ENCODE data around the gene CDC14A.
A peak's percentile ranks its signal among the peaks of the same experiment; 100 is the strongest.
"Not testable (repeated sequence)": the region's sequence is repeated elsewhere in the genome, so short reads cannot be mapped to it uniquely, and the experiment has no call there.

The CDC14A gene

DNA sequence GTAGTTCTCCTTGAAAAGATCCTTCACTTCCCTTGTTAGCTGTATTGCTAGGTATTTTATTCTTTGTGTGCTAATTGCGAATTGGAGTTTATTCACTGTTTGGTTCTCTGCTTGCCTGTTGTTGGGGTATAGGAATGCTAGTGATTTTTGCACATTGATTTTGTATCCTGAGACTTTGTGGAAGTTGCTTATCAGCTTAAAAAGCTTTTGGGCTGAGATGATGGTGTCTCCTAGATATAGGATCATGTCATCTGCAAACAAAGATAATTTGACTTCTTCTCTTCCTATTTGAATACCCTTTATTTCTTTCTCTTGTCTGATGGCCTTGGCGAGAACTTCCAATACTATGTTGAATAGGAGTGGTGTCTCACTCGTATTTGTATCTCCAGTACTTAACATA is 55.1 kb downstream of the CDC14A start:
- DNase-seq (ENCODE audit: low read depth), result not testable (repeated sequence)

DNA sequence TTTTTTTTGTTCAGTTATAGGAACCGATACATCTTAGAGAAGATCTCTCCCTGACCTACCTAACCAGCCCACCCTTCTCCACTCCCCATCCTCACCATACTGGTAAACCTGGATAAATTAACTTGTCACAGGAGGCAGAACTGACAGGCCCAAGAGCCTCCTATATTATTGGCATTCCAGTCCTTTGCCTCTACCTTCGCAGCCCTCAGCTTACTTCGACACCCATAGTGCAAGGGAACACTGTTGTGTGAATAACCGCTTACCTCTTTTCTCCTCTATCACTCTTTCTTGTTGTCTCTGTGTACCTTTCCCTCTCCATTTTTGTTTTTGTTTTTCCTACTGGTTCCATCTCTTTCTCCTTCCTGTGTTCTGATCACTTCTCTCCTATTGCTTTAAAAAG is 58.7 kb downstream of the CDC14A start:
- no peak for DNase-seq (ENCODE audit: low read depth)

DNA sequence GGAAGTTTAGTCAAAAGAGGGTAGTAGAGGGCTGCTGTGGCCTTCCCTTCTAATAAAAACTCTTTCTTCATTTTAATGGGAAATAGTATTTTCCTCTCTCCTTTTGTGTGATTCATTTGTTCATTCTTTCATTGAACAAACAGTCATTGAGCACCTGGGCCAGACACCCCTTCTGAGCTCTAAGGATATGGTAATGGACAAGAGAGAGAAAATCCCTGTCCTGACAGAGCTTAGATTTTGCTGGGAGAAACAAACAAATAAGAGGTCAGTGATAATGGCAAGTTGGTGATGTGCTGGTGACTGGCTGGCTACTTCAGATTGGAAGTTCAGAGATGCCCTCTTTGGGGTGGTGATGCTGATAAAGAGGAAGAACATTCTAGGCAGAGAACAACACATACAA is 59.3 kb downstream of the CDC14A start:
- DNase-seq (ENCODE audit: low read depth), result no peak

DNA sequence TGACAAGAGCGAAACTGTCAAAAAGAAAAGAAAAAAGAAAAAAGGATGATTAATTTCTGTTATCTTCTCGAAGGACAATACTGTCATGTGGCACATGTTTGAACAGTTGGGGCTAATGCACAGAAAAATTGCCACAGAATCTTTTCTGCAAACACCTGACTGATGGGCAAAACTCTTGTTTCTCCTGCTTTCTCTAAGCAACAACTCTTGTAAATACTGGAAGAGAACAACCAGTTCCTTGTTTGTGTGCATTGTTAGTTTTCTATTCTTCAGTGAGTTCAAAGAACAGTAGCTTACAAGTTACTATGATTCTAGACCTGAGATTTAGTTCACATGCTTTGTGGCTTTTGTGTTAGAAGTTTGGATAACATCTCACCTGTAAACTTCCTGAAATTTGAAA is 60.7 kb downstream of the CDC14A start:
- DNase-seq (ENCODE audit: low read depth), result no peak

DNA sequence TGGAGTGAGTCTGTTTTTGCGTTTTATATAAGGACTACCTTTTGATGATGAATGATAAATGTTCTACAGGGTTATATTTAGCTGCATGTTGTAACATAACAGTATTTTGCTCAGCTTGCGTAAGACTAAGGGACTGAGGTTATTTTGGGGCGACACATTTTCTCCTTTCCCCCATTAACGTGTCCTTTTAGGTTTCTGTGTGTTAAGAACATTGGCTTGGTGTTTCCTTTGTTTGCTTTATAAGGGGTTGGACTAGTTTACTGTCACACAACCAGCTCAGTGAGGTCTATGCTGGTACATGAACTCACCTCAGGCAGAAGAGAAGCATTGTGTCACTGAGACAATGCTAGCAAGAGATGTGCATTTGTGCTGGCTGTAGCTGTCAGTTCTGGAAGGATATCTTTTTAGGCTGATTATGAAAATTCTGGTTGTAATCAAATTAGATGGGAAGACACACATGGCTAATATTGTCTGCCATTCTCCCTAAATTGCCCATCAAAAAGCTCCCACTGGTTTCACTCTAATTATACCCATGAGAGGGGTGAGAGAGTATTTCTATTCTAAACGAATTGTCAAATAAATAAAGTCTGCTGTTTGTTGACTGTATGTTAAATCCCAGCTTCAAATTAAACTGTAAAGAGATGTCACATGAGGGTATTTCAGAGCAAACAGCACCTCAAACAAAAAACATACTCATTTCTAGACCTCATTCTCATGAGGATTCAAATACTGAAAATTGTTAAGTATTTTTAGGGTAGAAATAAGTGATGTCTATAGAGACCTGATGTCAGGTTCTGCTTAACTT is 62.6 kb downstream of the CDC14A start:
- peak; percentile 2 for DNase-seq (ENCODE audit: low read depth)

DNA sequence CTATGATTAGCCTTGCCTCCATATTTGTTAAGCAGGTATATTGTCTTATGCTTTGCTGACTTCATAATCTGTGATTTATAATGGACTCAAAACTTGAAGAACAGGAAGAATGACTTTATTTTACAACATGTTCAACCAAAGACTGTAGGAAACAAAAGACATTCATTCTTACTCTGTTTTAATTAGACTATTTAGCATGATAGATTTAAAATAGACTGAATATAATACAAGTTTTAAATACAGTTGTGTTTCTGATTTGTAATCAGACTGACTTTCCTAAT is 63.1 kb downstream of the CDC14A start:
- DNase-seq (ENCODE audit: low read depth), result no peak

DNA sequence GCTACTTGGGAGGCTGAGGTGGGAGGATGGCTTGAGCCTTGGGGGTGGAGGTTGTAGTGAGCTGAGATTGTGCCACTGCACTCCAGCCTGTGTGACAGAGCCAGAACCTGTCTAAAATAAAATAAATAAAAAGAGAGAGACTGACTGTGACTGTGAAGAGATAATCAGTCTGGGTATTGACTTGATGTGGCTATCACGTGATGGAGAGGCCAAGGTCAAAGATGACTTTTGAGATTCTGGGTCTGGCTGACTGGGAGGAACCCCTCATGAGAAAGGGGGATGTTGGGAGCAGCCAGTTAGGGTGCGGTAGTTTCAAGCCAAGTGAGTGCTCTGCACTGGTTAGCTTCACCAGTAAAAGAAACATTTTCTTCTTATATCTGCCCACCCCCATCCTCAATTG is 66.8 kb downstream of the CDC14A start:
- DNase-seq (ENCODE audit: low read depth), result no peak

DNA sequence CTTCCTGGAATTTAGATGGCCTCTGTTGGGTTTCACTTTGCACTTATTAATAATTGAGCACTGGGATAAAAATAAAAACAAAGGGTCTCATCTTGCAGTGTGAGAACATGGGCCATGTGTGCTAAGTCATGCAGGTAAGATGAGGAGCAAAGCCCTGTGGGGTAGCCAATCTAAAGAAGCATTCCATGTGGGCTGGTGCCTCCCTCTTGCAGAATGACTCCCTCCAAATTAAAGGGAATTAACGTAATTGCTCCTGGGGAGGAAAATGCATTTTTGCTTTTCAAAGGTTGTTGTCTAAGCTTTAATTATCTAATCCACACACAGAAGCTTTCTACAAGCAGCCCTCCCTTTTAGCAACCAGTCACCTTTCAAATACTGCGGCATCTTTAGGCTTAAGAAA is 69.8 kb downstream of the CDC14A start:
- DNase-seq (ENCODE audit: low read depth), result no peak

DNA sequence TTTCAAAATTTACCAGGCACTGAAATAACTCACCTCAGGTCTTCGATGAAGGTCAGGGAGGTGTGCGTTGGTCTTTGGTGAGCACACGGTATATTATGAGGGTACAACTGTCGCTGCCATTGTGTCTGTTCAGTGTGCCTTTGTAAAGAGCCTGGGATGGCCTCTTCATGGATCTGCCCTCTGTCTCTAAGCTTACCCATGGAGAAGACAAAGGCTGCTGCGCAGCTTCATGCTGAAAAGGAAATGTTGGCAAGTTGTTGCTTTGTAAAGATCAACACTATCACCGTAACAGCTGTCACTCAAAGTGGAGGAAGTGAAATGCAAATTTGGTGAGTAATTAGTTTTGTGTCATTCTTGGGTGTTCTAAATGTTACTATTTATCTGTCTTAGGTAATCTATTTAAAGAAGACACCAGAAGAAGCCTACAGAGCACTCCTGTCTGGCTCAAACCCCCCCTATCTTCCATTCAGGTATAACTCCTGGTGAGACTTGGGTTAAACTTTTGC is 71.6 kb downstream of the CDC14A start:
- DNase-seq (ENCODE audit: low read depth), result no peak

DNA sequence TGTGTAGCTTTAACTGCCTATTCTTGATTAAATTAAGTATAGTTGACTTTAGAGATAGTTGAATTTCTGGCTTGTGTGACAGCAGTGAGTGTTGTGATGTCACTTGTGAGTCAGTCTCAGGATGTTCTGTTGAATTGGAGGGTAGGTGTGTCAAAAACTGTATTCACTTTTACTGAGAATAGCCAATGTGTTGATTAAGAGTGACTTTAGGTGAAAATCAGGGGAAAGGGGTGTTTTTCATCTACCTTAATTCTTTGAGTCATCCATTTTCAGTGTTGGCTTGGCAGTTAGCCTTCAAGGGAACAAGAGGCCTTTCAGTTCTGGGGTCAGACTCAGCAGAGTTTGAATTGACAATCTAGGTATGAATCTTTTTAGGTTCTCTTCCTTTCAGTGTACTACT is 75.9 kb downstream of the CDC14A start:
- no peak for DNase-seq (ENCODE audit: low read depth)

DNA sequence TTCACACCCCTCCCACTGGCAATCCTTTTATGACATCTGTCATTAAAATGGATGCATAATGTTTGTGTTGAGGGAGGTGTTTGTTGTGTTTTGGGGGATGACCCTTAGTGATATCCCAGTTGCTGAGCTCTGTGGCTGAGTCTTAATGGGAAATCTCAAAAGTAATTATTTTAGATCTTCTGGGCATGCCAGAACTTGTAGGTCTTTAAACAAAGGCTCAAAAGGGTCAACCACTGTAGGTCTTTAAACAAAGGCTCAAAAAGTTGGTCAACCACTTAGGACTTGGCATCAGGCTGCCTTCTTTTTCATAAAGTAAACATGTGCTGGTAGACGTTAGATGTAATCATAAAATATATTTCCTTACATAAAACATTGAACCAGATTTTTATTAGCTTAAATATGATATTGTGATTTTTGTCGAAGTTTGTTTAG is 78.0 kb downstream of the CDC14A start:
- no peak for DNase-seq (ENCODE audit: low read depth)

DNA sequence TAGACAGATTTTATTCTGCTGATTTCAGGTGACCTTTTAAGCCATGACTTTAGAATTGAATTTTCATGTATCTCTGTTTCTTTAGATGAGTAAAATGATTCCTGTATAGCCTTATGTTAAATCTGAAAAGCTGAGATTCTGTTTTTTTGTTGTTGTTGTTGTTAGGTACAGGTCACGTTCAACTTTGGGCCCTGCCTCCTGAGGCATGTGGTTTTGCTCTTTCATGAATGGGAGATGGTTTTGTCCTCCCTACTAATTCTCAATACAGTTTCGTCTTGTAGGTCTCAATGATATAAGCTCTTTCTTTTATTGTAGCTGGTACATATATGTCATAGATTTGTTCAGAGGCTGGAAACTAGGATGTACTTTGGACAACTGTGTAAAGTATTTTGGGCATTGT is 79.6 kb downstream of the CDC14A start:
- DNase-seq (ENCODE audit: low read depth), result no peak

DNA sequence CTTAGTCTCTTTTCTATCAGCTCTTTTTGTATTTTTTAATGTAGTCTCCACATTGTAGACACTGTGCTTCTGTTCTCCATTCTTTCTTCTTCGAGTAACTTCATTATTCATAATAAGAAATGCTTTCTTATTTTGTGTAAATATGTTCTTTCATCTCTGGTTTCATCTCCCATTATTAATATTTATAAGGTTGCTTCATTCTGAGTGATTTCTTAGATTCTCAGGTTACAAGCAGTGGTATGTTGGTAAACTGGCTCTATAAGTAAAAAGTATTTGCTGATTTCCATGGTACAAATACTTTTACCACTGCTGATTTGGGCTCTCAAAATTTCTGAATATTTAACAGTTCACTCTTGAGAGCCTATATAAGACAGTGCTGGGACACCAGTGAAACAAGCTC is 81.3 kb downstream of the CDC14A start:
- peak; percentile 33 for DNase-seq (ENCODE audit: low read depth)

DNA sequence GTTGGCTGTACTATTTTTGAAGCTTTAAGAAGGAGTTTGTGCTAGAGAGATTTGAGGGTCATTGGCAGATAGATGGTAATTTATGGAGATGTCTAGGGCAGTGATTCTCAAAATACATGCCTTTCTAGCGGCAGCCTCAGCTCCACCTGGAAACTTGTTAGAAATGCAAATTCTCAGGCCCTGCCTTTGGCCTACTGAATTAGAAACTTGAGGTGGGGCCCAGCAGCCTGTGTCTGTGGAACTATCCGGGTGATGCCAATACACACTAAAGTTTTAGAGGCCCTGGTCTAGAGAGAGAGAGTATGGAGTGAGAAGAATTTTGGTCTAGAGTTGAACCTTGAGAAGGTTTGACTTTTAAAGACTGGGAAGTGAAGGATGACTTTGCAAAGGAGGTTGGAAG is 82.5 kb downstream of the CDC14A start:
- no peak for DNase-seq (ENCODE audit: low read depth)

DNA sequence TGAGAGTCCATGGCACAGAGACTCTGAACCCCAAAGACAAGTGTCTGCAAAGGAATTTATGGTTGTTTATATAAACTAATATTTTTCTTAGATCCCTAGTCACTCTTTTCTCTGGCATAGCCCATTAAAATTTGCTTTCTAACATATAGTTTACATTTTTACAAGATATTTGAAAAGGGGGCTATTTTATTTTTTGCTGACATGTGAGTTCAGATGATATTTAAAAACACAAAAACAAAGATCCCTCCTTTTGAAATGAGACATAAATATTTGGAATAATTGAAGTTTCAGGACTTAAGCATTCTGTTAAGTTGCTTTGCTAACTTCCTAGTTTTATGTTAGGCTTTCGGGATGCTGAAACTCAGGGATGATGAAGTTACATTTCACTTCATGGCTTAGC is 86.1 kb downstream of the CDC14A start:
- DNase-seq (ENCODE audit: low read depth), result no peak

DNA sequence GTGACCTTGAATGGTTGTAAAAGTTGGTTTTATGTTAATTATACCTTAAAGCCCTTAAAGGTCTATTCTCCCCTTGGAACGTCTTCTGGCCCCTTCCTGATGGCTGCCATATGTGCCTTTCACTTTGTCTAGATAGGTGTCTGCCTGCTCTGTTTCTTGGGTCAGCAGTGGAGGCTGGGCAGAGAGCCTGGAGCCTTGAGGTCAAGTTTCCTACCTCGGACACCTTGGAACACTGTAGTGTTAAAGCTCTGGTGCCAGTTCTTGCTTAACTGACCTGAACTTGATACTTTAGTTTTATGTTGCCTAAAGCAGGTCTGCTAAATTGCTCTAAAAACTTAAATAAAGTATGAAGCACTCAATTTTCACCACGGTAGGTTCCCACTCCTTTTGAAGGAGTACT is 86.5 kb downstream of the CDC14A start:
- DNase-seq (ENCODE audit: low read depth), result no peak

DNA sequence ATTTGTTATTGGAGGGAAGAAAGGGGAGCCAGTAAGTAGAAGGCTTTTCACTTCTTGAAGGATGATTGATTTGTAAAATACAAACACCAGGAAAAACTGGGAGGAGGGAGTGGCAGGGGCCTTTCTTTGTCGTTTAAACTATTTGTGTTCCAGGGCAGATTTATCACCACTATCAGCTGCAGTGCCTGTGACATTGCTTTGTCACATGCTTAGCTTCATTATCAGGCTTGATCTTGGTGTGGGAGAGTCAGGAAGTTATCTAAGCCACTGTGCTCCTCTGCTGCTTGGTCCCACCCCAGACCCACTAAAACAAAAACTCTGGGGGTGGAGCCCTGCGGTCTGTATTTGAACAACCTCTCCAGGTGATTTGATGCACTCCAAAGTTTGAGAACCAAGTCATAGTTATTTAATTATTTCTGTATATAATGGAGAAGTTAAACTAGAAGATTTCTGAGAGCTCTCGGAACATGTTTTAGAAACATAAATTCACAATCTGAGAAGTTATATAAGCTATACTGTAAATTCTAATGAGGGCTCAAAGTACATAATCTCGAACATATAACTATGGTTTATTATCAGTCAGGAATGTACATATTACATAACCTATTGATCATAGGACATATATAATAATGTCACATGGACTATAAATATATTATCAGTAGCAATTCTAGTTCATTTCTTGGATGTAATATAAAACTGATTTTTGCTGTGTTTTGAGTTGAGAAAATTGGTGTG is 87.9 kb downstream of the CDC14A start:
- no peak for DNase-seq (ENCODE audit: low read depth)

DNA sequence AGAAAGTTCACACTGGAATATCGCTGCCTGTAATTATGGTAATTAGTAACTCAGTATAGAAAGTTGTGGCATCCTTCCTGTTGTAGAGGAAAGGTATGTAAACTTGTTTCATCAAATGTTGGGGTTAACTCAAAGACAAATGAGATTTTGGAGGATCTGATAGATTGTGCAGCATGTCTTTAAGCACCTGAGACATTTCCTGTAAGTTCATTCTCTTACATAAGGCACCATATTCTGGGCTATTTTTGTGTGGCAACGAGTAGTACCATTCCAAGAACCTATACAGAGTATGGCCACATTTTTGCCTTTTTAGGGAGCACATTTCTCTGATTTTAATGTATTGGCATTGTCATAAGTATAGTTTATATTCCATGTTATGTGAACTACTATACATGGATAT is 88.8 kb downstream of the CDC14A start:
- DNase-seq (ENCODE audit: low read depth), result no peak

DNA sequence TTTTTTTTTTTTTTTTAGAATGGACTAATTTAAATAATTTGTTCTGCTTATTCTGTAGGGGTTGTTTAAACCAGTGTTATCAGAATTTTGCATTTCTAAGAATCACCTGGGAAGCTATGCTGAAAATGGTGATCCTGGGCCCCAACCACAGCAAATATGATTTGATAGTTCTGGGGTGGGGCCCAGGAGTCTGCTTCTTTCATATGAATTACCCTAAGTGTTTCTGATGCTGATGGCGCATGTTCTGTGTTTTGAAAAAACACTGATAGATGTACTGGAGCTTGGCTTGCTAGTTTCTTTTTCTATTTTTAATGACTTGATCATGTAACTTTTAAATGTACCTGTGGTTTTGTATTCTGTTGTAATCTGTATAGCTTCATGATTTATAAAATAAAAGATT is 89.3 kb downstream of the CDC14A start:
- no peak for DNase-seq (ENCODE audit: low read depth)

DNA sequence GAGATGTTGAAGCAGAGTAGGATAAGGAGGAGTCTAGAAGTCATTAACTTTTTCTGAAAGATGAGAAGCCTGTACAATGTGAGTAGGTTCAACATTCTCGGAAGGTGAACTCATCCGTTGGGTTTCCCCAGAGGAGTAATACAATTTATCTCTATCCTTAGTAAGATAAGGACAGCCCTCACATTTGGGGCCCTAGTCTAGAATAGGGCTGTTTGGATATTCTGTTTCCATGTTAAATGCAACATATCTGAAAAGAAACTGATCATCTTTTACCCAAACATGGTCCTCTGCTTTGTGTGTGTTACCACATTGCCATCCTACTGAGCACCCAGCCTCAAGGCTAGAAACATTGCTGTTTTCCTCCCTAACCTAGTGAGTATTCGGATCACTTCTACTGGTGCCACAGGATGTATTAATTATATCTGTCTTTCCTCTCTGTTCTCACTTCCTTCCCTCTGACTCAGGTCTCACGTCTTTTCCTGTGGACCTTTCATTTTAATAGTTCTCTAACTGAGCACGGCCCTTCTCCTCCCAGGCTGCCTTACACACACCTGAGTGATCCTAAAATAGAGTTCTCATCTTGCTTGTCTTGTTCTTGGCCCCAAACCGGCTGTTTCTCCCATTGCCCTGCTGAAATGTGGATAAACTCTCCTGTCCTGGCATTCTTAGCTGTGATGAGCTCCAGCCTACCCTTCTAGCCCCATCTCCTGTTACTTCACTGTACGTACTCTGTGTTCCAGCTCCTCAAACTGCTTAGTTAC is 91.7 kb downstream of the CDC14A start:
- DNase-seq (ENCODE audit: low read depth), result no peak

DNA sequence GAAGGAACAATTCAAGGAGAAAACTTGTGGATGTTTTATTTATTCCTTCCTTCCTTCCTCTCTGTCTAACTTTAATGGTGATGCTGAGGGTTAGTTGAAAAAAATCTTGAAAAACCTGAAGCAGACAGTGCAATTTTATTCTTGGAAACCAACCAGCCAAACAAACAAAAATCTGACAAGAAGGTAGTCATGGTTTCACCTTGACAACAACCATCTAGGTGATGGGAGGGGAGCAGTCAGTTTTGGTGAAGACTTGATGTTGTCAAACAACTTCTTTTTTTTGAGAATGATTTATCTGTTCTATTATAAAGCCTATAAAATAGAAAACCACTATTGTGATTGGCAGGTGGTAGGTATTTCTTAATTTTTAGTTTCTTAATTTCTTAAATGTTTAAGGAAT is 93.3 kb downstream of the CDC14A start:
- DNase-seq (ENCODE audit: low read depth), result no peak

DNA sequence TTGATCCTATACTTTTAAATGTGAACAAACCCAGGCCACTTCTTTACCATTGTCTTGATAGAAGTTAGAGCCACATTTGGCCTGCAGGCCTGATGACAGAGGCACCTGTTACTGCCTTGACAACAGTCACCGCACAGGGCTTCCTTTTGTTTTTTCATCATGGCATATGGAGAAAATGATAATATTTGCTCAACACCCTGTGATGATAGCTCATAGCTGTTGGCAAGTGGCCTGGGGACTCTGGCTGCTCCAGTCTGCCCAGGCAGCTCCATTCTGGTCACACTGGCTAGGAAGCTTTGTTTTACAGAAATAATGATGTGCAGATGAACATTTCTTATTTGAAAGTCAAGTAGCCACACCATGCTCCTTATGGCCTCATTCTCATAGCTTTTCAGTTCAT is 96.1 kb downstream of the CDC14A start:
- DNase-seq (ENCODE audit: low read depth), result peak; percentile 17

DNA sequence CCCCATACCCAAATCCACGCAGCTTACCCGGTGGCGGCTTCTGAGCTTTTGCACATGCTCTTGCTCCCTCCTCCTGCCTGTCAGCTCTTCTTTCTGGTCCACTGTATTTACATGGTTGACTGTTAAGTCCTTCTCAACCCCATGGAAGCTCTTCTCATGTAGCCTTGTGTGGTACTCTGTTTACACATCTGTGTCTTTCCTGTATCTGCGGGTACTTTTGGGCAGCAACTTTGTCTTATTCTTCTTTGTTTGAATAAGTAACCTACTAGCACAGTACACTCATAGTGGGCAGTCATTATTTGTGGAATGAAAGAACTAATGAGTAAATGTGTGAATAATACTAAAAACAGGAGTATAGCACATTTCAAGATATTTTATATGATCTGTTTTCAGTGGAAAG is 97.2 kb downstream of the CDC14A start:
- DNase-seq (ENCODE audit: low read depth), result no peak

Data from fibroblast of gingiva (primary cell).